Hypothalamus (tissue), 51 donors: ENCODE results near the gene UROS.

Experiments used
- DNase-seq, 51 donors: peaks; one replicate each; lab custom pipeline; 2025; lab: John Stamatoyannopoulos, UW

The UROS gene

DNA sequence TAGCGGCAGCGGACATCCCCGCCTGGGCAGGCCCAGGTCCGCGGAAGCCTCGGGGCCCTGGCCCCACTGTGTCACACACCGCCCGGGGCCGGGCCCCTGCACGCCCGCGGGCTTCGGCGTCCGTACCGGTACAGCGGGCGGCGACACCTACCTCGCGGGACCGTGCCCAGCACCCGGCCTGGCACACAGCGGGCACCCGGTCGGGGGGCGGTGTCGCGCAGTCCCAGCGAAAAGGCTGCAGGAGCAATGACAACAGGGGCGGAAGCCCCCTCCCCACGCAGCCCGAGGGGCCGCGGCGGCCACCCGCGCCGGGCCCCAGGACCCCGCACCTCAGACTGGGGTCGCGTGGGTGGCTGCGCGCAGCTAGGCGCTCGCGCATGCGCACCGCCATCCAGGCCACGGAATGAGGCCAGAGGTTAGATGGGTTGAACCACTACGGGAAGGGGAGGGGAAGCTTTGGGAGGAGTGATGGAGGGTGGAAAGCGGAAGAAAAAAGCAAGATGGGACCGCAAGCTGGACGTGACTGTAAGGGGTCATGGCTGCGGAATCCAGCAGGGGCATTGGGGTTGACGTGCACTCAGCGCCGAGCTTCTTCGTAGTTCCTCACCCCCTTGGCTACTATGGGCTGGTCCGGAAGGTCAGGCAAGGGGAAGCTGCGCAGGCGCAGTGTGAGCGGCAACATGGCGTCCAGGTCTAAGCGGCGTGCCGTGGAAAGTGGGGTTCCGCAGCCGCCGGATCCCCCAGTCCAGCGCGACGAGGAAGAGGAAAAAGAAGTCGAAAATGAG, at the start of gene UROS, which contains the start of gene BCCIP:
TSS of gene UROS (minus strand) at position 381 of the 785 bp plus-strand sequence. CDS start 6,759 bp downstream, outside the sequence.
TSS of gene BCCIP (plus strand) at position 669 of the 785 bp plus-strand sequence. CDS start at position 681, 12 bp downstream.
- peak; percentile 57 to 99 (median 85) for DNase-seq

DNA sequence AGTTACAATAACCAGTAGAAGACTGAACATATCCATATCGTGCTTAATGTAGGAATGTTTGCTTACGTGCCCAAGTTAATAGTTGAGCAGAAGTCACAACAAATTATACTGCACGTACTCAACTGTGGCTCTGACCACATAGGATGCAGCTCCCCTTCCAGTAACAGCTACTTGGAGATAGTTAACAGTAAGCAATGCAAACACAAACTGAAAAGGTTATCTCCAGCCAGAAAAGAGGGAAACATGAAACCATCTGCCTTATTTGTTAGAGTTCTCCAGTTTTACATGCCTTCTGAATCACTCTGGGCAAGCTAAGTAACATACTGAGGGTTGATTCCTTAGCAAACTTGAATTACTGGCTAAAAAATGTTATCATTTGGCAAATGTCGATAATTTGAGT, 48.3 kb upstream of the UROS start:
- no peak for DNase-seq

DNA sequence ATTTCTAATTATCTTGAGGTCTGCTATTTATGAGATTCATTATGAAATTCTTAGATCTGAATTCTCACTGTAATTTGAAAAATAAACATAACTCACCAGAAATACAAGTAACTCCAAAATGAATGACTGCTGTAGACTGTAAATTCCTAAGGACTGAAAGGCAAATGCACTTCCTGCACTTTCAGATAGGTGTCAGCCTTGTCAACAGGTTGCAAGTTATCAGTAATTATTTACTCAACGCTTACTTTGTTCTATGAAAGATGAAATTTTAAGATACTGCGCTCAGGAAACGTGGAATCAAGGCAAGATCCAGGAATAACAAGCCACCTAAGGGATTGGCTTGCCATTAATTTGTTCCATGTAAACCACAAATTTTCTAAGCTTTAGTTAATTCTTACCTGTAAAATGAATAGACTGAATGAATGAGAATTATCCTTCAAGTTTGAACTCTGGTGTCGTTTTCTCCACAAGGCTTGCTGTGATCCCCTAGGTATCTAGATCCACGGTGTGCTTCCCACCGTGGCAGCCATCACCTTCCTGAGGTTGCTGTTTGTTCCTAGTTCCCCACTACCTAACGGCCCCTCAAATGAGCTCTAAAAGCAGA, 45.4 kb upstream of the UROS start:
- no peak for DNase-seq

DNA sequence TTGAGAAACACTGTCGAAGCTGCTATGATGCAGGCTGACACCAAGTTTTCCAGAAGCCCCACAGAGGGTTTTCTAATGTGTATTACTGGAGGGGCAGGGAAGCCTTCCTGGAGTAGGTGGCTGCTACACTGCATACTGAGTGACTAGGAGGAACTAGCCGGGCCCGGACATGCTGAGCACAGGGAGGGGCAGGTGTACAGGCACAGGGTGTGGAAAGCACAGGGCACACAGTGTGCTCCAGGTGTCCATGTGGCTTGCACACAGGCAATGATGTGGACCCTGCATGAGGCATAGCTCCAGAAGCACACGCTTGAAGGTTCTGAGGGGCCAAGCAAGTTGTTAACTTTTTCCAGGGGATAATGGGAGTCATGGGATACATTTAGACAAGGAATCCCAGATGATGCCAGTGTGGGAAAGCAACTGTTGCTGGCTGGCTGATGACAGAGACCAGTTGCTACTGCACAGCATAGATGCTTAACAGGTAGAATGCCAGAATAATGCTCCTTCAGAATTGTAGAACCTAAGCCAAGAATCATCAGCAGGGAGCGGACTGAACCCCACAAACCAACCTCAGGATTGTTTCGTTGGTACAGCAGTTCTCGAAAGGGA, 43.5 kb upstream of the UROS start:
- no peak for DNase-seq

DNA sequence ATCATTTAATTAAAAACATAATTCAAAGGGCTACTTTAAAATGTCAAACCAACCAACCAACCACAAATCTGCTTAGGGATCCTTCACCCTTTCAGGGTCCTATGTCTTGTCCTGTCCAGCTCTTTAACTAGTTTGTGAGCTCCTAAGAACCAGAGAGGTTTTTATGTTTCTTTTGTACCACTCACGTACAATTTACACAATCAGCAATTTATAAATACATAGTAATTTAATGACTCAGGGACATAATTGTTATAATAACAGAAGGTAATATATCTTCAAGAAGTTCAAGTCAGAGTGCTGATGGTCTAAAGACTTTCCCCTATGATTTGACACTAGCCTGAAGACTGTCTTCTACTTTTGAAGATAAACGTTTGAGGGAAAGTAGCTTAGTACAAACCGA, 42.1 kb upstream of the UROS start:
- no peak for DNase-seq

DNA sequence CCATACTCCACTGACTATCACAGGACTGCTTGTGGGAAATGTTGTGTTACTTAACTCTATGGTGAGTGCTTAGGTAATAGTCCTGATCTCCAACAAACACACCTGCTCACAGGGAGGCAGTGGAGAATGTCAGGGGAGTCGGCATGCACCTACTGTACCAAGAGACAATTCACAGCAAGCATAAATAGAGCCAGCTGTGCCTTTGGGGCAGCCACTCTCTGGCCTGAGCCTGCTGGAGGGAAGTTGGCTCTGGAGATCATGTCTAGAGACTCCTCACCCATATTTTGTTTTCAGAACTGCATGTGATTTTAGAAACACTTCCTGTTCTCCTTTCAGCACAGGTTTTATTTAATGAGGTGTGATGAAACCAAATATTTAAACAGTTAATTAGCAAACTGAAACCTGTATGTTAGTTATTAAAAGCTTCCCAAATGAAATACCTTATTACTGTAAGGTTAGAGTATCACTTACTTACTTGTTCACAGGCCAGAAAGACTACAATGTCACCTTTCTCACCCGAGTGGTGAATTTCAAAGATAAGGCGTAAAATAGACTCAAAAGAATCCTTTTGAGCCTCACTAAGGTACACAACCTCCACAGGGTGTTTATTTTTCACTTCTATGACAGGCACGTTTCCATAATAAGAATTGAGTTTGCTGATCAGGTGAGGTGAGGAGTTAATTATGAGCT, 36.2 kb upstream of the UROS start:
- no peak for DNase-seq

DNA sequence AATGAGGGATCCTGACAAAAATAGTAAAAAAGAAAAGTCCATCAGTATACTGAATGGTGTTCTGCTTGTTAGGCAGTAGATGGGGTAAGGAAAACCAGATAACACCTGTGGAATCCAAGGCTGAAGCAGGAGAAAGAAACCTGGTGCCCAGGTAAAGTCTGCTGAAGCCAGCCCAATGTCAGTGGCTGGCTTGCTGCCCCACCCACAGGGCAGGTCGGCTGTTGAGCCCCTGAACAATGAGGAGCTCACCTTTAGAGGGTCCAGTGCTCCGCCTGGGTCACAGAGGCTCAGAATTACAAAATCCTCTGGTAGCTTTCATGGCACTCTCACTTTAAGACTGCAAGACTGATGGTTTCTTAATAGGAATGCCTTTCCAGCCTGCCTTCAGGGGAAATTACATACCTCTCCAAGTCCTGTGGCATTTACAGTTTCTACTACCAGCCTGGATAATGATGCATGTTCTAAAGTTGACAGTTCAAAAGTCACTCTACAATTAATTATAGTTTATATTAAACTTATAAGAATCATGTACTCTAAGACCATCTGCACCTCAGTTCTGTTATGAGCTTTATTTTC, 34.2 kb upstream of the UROS start:
- no peak for DNase-seq

DNA sequence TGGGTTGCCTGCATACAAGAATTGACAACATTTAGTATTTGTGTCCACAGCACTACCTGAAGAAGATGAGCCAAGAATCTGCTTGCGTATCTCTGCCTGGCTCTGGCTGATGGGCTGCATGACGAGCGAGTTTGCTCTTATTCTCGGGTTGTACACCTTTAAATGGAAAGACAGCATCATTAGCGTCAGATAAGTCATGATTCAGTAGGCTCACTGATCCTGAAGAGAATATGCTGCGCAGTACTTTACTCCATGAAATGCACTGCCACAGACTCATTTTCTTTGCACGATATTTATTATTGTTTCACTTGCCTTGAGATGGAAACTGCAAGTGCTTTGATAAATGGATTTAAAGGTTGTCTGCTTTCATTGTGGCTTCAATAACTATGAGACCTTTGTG, 29.4 kb upstream of the UROS start:
- DNase-seq = no peak

DNA sequence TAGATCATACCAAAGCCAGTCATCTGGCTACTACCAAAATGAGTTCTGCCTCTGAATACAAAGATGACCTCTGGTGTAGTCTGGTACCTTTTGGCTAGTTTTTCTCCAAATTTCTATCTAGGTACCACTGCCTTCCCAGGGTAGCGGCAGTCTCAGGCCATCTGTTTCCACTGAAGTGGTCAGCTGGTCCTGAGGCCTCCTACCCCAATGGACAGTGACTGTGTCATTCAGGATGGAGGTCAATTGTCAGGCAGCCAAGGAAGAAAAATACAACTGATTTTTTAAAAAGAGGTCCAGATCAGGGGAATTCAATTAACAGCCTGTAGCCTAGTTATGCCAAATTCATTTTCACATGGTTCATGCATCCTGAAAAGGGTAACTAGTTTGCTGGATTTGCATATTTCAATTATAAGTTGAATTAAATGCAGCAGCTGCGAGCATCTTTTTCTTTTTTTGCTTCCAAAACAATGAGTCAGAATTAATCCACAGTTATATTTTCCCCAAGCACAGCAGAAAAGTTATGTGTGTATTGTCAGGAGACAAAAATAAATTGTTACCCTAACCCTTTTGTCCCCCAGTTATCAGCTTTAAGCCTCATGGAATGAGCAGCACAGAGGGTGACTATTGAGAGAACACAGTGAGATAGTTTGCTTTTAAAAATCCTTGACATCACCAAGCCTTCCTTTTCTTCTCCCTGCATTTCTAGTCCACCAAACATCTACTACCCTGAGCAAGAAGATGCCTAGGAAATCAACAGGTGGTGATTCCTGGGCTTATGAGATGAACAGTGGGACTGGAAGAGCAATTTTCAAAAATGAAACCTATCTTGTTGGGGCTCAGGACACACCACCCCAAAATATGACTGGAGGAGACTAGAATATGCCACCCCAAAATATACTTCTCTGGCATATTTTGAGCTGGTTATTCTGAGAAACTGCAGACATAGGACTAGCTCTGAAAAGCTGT, 28.0 kb upstream of the UROS start:
- DNase-seq = no peak

DNA sequence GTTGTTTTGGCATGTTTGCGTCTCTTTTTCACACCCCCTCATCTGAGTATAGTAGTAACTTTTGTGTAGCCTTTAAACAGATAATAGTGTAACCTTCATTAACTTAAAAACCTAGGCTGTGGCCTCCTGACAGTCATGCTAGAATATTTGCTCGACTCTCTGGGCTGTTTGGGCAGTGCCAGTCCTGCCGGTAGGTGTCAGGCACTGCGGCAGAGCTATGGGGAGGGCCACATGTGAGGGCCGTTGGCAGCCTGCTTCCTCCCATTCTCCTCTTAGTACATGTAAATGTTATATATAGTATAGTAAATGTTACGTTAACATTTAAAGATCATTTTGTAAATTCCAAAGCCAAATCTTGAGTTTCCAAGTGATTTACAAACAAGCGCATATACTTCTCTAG, 26.4 kb upstream of the UROS start:
- no peak for DNase-seq

DNA sequence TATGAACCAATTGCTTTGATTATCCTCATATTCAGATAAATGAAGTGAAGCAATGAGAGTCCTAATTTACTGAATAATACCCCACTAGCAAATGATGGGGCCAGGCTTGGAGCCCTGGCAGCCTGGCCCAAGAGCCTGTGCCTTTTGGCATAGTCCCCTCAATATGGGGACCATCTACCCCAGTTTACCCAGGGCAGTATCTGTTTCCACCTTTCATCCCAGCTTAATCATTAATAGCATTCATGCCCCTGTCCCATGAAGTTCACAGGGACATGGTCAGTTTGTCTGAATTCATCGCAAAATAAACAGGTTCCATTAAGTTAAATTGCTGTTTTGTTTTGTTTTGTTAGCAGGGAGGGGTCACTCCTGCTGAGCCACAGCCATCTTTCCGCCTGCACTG, 25.8 kb upstream of the UROS start:
- no peak for DNase-seq

DNA sequence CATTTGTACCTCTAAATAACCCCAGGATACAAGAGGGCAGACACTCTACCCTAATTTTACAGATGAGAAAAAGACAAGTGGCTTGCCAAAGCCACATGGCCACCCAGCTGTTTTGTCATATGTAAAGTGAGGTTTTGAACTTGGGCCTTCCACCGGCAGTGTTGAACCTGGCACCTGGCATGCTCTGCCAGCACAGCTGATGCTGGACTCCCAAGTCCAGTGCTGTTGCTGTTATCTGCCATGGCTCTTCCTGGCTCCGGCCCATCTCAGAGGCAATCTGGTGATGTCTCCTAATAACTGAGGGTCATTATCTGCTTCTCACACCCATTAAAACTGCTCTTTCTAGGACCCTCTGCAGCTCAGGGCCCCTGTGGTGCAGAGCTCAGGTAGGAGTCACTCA, 25.3 kb upstream of the UROS start:
- no peak for DNase-seq

DNA sequence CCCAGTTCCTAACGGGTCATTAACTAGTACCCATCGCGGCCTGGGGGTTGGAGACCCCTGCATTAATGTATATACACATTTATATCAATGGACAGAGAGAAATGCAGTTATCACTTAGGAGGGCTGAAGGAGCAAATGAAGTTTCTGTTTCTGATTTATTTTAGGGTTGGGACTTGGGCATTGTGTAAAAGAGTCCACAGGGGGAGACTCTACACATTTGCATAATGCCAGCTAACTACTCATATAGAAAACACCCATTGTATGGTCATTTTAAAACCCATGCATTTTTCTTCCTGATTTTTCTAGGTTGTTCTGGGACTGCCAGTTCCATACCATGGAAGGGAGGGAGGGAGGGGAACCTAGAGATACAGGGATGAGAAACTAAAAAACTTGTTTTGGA, 23.8 kb upstream of the UROS start:
- DNase-seq = no peak

DNA sequence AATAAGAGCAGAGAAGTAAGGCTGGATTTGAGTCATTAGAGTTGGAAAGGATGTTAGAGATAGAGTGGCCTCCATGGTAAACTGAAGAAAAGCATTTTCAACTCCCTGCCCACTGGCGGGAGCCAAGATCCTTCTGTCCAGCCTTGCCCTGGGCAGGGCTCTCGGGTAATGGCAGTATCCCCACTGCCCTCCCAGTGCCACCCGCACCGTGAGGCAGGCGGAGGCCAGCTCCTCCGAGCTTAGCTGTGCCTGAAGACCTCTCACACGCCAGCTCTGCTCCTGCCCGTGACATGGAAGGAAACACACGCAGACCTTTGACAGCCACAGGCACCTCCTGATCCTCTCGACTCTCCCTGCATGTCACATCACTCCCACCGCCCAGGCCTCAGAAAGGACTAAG, 22.6 kb upstream of the UROS start:
- no peak for DNase-seq

DNA sequence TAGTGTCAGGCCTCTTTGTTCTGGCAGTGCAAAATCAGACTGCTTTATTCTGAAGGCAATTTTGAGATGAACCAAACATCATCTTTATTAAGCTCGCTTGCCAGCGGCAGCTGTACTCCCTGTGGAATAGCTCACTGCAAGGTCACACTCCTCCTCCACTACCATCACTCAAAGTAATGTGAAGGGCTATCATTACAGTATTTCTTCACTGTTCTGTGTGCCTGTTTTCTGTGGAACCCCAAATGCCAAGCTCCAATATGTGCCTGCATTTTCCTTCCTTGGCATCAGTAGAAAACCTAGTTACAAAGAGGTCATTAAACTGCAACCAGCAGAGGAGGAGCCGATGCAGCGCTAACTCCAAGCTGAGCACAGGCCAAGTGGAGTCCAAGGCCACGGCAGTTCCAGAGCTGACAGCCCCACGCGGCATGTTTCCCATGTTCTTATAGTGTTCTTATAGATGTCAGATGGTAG, 21.7 kb upstream of the UROS start:
- DNase-seq = peak in 18 of 51 donors; percentile 2 to 62 (median 22)

DNA sequence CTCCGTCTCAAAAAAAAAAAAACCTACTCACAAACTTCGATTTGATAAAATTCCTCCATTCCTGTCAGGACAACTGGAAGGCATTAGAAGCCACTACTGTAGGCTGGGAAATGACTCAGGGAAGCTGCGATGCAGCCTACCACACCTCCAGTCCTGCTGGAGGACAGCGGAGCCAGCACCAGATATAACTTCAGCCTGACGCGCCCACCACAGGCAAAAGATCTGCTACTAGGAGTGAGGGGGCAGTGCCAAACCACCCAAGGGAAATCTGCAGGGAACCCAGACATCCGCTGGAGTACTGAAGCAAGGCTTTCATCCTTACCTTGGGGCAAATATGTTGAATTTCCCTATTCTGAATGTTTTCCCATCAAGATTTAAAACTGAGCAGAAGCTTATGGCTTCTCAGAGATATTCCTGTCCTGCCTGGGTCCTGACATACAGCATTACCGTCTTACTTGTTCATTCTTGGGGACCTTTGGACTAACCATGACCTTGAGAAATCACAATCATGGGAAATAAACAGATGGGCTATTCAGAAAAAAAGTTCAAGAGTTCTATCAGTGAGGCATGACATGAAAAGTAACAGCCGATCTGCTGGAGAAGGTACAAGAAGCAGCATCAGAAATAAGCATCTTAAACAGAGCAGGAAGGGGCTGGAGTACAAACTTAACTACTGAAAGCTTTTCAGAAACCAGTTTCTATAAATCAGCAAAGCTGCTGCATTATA, 20.7 kb upstream of the UROS start:
- peak in 1 of 51 donors; percentile 37 for DNase-seq

DNA sequence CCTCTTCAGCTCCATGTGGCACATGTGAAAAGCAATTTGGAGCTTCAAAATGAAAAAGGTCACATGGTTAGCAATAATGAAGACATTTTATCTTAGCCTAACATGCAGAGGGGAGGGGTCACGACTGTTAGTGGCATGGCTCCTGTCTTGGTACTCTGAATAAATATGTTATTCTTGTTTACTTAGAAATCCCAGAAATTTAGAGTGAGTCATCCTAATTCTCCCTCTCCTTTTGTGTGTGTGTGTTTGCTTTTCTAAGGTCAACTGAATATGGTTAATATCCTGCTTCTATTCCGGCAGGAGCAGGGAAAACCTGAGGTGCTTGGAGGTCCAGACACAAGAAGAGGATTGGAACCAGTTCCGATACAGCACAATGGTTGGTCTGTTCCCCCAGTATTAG, 17.9 kb upstream of the UROS start:
- DNase-seq = no peak

DNA sequence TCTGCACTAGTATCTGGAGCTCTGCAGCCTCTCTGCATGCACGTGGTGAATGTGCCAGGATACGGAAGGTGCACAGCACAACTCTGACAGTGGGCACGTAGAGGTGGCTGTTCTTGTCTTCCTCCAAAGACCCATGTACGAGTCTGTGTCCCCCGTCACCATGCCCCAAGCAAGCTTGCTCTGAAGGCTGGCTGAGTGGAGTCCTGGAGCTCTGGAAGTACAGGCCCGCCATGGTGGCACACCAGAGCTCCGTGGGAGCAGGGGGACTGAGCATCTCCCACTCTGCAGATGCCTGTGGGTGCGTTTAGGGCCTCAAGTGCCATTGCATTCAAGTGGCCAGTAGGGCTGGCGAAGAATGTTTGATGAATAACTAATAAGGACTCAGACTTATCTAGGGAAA, 17.3 kb upstream of the UROS start:
- no peak for DNase-seq
